GM12892 (cell line): ENCODE data around the gene ALPG.

Experiments used
- POLR2A ChIP-seq: IDR thresholded peaks from 2 replicates; pipeline ENCODE4 v1.6.1; 2011; ENCODE audit warnings: low read depth, low read length, control low read depth
- POLR2AphosphoS5 ChIP-seq: IDR thresholded peaks from 2 replicates; pipeline ENCODE4 v1.6.1; 2011; ENCODE audit warnings: low read depth, low read length, control low read depth

- TF ChIP-seq POLR2A, result no peak
- TF ChIP-seq POLR2AphosphoS5, result no peak
These were observed 28.1 kb downstream of the ALPG start for GRCh38 chr2:232434563-232435374.
